Activated CD8-positive, alpha-beta memory T cell treated with anti-CD3 and anti-CD28 coated beads for 48 hours (primary cell): ENCODE data around the gene PHACTR1.
"Not testable (repeated sequence)": the region's sequence is repeated elsewhere in the genome, so short reads cannot be mapped to it uniquely, and the experiment has no call there.

Experiments used
- DNase-seq, 3 experiments: peaks; one replicate each; pipeline ENCODE4 v3.0.0-alpha.2; 2020; ENCODE audit warnings: low read depth in 2 of 3, low spot score in 2 of 3

PHACTR1 gene

DNA sequence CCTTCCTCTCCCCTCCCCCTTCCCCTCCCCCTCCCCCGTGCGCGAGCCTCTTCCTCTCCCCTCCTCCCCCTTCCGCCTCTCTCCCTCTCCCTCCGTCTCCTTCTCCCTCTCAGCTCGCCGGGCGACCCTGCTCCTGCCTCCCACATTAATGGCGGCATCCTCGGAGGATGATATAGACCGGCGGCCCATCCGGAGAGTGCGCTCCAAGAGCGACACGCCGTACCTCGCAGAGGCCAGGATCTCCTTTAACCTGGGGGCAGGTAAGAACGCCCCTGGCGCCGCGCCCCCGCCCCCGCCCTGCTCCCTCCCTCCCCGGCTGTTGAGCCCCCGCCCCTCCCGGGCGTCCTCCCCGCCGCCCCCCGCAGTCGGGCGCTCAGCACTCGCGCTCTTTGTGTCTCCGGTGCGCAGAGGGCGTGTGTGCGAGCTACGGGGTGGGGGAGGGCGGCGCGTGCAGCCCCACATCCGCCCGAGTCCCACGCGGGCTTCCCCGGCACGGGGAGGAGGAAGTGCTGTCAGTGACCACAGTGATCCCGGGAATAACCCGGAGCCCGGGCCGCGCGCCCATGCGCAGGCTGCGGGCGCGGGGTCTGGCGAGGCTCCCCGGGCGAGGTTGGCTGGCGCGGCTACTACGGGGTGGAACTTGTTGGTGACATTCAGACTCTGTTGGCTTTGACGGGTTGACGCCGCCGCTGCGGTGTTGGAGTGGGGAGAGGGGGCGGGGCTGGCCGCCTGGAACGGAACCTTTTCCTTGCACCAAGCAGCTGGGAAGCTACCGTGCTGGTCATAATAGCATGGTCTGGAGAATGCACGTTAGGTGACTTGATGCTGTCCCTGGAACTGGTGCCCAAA is 33.2 kb downstream of the PHACTR1 start:
- no peak for DNase-seq

DNA sequence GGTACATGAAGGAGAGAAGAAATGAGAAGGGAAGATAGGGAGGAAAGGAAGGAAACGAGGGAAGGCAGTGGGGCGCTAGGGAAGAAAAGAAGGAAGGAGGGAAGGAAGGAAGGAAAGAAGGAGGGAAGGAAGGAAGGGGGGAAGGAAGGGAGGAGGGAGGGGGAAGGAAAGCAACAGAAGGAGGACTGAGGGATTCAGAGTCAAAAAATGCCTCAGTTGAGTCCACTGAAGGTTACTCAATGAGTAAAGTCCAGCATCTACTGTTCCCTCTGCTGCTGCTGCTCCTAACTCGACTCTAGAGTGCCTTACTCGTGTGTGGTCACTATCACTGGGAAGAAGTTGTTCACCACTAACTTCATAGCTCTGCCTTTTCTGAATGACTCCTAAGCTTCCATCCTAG is 33.8 kb downstream of the PHACTR1 start:
- no peak for DNase-seq

DNA sequence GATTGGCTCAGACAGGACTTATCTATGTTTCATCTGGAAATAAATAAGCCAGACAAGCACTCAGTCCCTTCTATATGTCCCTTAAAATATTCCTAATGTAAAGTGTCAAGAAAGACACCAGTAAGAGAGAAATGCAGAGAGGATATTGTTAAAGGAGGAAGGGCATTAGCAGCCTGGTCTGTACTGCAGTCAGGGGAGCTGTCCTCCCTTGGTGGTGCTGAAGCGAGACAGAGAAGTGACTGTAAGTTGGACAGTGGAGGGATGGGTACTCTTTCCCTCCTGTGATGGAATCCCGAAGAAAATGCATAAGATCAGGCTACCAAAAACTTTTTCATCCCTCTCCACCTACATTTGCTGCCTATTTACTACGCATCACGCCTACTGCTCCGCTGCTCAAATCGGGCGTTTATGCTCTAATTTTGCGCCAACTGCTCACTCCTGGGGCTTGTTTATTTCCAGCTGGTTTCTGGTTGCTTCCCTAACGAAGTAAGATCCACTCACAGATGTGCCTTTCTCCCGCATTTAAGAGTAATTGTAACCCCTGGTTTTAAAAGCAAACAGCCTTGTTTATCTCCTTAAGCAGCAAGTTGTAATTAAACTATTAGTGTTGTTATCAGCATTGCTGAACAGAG is 35.2 kb downstream of the PHACTR1 start:
- DNase-seq, result peak in 1 of 3 experiments; percentile 9

DNA sequence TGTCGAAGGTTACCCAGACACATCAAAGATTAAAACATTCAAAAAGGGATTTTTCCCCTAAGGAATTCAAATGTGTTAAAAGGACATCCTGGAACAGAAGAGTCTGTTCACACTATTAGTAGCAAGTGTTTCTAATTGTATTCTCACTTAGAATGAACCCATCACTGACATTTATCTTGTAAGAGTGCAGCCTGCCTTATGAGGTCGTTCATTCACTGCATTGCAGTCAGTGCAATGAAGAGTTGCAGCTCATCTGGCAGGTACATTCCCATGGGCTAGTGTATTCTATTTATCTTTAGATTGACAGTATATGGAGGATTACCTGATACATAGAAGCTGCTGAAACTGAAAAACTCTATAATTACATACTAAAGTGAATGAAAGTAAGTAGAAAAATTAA is 36.5 kb downstream of the PHACTR1 start:
- no peak for DNase-seq

DNA sequence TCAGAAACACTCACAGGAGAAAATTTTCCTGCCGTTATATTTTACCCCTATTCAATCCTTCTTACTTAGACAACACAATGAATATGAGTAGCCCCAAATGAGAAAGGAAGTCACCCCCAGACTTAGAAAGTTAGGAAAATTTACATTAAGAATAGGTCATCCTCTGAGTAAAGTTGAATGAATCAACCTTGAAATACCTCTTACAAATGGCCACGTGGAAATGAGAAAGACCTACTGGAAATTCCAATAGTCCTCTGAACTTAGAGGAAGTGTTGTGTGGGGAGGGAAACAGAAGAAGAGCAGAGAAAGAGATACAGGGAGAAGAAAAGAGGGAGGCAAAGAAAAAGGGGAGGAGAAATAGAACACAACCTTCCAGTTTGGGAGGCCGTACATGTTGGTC is 43.7 kb downstream of the PHACTR1 start:
- DNase-seq, result no peak

DNA sequence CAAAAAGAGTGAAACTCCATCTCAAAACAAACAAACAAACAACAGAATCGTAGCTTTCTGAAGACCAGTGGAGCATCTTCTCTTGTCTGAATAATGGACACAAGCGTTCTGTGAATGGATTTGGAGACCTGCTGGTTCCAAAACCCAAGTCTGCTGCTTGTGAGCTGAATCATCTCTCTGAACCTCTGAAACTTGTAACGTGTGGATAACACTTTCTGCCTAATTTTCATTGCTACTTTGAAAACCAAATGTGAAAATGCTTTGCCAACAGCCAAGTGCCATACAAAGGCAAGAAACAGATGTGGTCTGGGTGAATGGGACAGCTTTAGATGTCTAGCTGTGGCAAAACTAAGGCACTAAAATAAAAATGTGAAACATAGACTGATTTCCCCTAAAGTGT is 44.3 kb downstream of the PHACTR1 start:
- DNase-seq, result no peak

DNA sequence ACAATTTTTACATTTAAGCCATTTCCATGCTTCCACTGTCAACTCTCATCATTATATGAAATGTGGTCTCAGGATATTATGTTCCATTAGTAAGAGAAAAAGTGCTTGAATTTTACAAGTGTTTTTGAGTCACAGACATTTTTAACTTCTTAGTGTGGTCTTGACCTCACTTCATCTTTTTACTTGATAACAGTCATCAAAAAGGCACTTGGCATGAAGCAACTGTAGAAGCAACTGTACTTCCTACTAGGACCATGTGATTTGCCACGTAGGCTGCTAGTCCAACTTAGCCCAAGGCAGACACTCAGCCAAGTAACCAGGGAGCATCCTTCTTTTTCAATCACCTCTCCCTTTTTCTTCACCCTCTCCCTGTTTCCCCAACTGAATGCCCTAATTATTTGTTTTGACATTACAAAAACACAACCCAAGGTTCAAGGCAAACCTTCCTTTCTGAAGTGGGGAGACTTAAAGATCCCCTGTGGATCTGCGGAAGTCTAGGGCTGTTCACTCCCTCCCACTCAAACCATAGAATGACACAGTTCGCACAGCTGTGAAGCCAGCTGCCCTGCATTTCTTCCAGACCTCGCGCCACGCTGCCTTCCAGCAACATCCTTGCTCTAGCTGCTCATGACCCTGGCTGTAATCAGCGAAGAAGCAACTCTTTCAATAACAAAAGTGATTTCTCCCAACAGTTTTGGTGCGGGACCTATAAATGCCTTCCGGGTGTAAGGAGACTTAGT is 45.0 kb downstream of the PHACTR1 start:
- no peak for DNase-seq

DNA sequence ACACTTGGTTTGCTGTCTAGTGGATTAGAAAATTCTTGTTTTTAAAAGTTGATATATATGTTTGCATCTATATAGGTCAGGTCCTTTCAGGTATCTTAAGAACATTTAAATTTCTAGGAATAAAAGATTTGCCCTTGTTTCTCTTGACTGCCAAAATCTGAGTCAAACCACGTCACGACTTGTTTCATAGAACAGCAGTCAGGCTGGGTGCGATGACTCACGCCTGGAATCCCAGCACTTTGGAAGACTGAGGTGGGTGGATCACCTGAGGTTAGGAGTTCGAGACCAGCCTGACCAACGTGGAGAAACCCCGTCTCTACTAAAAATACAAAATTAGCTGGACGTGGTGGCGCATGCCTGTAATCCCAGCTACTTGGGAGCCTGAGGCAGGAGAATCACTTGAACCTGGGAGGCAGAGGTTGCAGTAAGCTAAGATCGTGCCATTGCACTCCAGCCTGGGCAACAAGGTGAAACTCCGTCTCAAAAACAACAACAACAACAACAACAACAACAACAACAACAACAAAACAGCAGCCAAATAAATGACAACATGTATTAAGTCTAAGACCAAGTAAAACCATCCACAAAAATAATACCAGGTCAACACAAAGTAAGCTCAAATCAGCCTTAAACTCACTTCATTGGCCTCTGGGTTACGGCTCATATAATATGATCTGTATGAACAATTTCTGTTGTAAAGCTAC is 46.3 kb downstream of the PHACTR1 start:
- DNase-seq, result not testable (repeated sequence)

DNA sequence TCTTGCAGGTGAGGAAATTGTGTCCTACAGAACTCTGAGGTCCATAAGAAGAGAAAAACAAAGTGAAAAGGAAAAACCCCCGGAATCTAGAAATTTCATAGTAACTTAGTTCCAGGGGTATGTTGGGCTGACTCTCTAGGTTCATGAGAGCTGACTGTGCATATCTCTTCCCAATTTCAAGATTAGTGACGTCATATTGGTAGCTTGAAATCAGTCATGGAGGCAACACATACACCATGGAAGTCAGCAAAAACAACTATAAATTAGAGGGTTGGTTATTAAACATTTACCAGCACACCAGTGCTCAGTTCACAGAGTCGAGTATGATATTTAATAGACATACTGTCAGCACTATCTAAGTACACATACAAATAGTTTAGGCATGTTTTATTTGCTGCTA is 49.8 kb downstream of the PHACTR1 start:
- no peak for DNase-seq

DNA sequence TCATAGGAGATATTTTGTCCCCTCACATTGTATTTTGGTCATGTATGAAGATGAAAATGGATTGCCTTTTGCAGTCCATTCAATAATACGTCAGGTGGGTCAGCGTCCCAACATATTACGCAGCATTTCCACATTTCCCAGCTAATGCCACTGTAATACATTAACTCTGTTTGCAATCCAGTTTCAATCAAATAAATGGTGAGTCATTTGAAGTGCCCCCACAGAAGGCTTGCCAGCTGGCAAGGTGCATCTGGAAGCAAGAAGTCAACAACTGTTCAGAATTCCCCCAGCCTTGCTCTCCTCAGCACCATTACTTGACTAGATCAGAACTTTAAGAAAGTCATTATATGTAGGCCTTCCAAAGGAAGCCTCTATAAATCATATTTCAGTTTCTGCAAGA is 50.4 kb downstream of the PHACTR1 start:
- DNase-seq, result no peak

DNA sequence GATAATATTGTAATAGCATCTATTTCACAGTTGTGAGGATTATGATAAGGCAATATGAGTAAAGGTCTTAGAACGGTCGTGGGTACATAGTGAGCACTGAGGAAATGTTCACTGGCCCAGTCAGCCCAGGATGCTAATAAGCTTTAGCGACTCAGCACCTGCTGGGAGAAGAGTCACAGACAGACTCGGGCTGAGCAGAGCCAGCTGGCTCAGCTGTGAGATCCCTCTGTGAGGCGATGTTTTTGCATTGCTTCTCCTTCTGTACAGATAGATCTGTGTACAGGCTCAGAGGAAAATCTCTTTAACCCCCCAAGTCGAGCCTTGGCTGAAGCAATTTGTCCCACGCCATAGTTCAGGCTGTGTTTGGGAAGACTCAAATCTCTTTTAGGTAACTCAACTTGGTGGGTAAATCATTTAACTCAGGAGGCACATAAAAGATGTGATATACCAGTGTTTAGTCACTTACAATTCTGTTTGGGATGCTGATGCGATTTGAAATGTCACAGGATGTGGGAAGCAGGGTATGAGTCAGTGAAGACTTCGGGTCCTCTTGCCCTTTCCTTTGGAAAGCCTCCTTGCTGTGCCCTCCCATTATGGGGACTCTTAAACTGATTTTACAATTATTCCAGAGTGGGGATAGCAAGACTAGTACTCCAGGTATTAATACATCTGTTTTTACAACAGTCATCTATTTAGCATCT is 53.1 kb downstream of the PHACTR1 start:
- no peak for DNase-seq

DNA sequence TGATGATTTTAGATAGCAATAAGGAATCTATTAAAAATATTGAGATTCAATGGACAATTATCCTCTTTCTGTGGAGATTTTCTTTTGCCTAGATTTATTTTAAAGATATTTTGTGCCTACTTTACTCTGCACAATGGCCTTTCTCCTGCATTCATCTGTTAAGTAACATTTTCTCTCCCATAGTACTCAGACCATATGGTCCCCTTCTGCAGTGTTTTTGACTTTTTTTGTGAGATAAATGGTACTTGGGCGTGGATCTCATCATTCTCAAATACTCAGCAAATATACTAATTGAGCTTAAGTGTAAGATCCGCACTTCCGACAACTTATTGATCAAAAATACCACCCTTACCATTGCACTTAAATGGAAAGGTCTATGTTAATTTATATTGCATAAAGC is 55.8 kb downstream of the PHACTR1 start:
- no peak for DNase-seq

DNA sequence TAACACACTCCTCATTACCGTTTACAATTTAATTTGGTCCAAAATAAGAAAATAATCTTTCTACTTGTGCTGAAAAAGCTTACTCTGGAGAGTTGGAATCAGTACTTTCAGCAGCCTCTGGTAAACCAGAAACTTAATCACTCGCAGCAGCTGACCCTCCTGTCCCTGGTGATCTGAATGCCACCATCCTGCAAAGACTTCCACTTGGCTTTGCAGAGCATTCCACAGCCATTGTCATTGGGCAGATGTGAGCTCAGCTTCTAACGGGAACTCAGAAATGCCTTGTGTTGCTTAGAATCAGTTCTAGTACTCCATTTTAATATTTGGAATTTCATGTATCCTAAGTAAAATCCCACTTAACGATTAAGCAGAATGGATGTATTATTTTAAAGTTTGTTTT is 59.7 kb downstream of the PHACTR1 start:
- DNase-seq, result no peak

DNA sequence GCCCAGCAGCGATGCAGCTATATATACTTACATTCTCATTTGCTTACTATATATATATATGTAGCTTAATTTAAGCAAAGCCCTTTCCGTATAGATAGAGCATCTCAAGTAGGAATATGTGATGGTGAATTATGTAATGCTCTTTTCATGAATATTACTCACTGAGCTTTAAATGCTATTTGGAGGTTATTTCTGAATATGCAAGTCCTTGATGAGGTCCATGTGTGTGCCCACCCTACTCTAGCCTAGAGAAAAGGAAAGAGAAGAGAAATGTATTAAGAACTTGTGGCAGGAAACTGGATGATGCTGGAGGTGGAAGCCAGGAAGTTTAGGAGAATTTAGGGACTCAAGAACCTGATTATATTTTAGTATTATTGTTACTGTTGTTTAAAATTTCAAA is 63.2 kb downstream of the PHACTR1 start:
- no peak for DNase-seq

DNA sequence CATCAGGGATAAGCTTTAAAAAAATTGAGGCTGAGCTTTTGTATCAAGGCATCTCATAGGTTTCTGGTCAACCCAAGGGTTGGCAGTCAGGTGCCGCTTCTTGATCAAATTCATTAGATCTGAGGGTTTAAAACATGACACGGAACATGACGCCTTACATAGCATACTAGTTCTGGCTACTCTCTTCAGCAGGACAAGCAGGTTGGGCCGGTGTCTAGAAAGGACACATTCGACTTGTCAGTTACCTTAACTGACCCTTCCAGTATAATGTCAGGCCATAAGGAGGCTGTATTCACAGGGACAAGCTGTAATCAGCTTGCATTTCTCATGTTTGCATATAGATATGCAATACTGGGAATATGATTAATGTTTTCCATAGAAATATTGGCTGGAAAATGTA is 65.6 kb downstream of the PHACTR1 start:
- no peak for DNase-seq

DNA sequence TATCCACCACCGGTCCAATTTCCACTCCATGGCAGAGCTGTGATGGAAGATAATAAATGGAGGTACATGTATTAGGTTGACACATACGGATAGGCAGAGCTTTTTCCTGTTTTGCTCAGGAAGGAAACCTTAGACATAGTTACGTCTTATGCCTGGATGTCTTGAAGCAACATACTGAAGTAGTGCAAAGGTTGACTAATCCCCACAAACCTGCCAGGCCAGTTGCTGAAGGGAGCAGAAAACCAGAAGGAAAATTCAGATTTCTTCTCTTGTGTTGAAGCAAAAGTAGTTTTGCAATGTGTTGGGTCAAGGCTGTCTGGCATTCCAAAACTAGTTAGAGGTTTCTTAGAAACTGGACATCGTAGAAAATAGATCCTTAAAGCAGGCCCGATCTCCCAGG is 68.7 kb downstream of the PHACTR1 start:
- no peak for DNase-seq

DNA sequence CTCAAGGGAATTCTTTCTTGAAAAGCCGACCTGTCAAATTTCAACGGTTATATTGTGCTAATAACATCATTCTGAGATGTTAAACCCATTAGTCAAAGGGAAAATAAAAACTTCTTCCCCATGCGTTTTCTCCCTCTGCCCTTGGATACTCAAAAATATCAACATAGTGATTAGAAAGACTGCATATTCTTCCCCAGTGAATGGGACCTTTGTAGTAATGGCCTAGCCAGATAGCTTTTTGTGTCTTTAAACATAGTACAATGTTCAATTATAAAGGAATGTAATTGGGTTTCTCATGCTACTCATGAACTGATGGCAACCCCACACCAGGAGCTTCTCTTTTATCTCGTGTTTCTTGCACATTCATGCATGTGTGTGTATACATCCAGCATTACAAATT is 69.4 kb downstream of the PHACTR1 start:
- no peak for DNase-seq

DNA sequence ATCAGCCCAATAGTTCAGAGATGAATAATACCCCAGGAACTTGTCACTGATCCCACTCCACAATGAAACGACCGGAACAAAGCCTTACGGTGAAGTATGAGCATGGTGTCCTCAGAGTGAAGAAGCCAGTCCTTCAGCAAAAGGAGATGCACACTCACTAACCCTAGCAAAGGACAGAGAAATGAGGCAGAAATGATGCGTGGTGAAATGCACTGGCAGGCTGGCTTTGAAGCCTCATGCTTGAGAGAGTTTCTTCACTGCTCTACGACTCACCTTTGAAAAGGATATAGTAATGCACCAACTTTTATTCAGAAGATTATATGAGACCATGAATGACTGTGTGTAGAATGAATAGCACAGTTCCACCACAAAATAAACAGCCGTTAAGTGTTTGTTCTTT is 74.8 kb downstream of the PHACTR1 start:
- no peak for DNase-seq

DNA sequence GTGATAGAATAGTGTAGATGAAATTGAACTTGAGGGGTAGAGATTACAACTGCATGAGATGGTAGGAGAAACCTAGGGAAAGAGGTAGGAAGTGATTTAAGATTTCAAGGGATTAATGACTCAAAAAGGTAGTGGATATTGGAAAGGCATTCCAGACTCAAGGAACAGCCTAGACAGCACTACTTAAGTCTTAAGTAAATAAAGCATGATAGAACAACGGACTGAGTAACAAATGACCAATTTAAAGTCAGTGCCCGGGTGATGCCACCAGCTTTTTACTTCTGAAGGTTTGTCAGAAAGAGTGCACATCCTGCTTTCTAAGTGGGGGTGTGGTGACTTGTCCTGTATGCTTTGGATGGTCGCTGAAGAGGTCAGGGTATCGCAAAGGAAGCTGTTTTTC is 81.8 kb downstream of the PHACTR1 start:
- no peak for DNase-seq

DNA sequence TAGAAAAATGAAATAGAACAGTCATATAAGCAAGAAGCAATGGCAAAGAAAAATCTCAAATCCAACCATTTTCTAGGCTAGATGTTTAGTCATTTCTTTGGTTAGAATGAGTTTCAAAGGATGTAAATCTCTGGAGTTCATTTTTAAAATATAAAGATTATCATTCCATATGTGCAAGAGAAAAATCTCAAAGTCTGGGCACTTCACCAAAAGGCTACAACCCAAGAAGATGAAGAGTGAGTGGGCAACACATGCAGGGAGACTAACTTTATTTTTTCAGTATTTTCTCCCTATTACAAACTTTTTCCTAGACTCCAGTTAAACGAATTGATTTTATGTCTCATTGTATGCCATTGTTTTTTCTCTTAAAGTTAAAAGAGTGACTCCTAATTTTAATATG is 83.6 kb downstream of the PHACTR1 start:
- DNase-seq, result no peak

DNA sequence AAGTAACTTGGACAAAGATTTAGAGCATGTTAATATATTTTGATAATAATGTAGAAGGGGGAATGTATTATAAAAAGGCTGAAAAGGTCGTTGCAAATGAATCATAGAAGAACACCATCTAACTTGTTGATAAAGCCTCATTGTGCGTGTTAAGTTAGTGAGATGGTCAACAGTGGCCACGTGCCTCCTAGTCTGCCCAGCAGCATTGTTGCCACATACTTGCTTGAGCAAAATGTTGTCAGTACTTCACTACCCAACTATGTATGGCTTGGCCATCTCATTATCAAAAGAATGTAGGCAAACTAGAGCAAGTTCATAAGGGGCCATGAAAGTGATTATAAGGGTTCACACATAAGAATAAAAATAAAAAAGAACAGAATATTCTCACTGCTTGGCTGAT is 84.6 kb downstream of the PHACTR1 start:
- no peak for DNase-seq
